ENCODE data around the gene LRRK1.

The LRRK1 gene

GRCh38 chr15:101067660-101068522, 148.7 kb downstream of the LRRK1 start:
- H3K4me3 ChIP-seq (replicated peaks; ENCODE audit: low read depth, low read length): no peak overlapping the region
- H3K27me3 ChIP-seq (replicated peaks; ENCODE audit: control insufficient read depth, insufficient read depth, low read length): no peaks in the 10 kb centered on the region
- TF ChIP-seq CTCF (IDR thresholded peaks at IDR 0.05; ENCODE audit: insufficient read depth, low read length, poor library complexity, severe bottlenecking): no peak
- DNase-seq (ENCODE audit: extremely low read depth, insufficient read length): no peak
- H3K36me3 ChIP-seq (ENCODE audit: control insufficient read depth, insufficient read depth, low read length): peaks cover 67% of the 10 kb centered on the region

DNA sequence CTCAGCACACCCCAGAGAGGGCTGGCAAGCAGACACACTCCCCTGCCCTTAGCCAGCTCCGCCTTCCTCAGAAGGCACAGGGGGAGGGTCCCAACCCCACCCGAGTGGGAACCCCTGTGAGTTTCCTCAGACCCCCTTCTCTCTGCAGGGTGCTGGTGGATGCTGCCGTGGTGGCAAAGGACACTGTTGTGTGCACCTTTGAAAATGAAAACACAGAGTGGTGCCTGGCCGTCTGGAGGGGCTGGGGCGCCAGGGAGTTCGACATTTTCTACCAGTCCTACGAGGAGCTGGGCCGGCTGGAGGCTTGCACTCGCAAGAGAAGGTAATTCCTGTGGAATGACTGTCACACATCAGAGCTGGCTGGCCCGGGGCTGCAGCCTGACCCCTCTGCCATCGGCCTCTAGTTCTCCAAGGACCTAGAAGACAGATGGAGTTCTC, 149.4 kb downstream of the LRRK1 start:
- H3K4me3 ChIP-seq (replicated peaks; ENCODE audit: low read depth, low read length): no peak overlapping the region
- no peaks in the 10 kb centered on the region for H3K27me3 ChIP-seq (replicated peaks; ENCODE audit: control insufficient read depth, insufficient read depth, low read length)
- H3K36me3 ChIP-seq (ENCODE audit: control insufficient read depth, insufficient read depth, low read length): peaks cover 63% of the 10 kb centered on the region

GRCh38 chr15:101068961-101069653, 149.9 kb downstream of the LRRK1 start:
- Histone ChIP-seq H3K4me3 (replicated peaks; ENCODE audit: low read depth, low read length) (no peak overlapping the region), H3K27me3 (replicated peaks; ENCODE audit: control insufficient read depth, insufficient read depth, low read length) (no peaks in the 10 kb centered on the region), H3K36me3 (ENCODE audit: control insufficient read depth, insufficient read depth, low read length) (peaks cover 58% of the 10 kb centered on the region)
- DNase-seq (ENCODE audit: extremely low read depth, insufficient read length): no peak
- no peak for TF ChIP-seq CTCF (IDR thresholded peaks at IDR 0.05; ENCODE audit: insufficient read depth, low read length, poor library complexity, severe bottlenecking)

More for the DNA sequence above, 149.4 kb downstream of the LRRK1 start:
- no peak for DNase-seq (ENCODE audit: extremely low read depth, insufficient read length)
- no peak for TF ChIP-seq CTCF (IDR thresholded peaks at IDR 0.05; ENCODE audit: insufficient read depth, low read length, poor library complexity, severe bottlenecking)

GRCh38 chr15:101069654-101069973, 150.5 kb downstream of the LRRK1 start:
- H3K27me3 ChIP-seq (replicated peaks; ENCODE audit: control insufficient read depth, insufficient read depth, low read length): no peaks in the 10 kb centered on the region
- DNase-seq (ENCODE audit: extremely low read depth, insufficient read length): no peak
- H3K4me3 ChIP-seq (replicated peaks; ENCODE audit: low read depth, low read length): no peak overlapping the region
- H3K36me3 ChIP-seq (ENCODE audit: control insufficient read depth, insufficient read depth, low read length): peaks cover 54% of the 10 kb centered on the region
- no peak for TF ChIP-seq CTCF (IDR thresholded peaks at IDR 0.05; ENCODE audit: insufficient read depth, low read length, poor library complexity, severe bottlenecking)

DNA sequence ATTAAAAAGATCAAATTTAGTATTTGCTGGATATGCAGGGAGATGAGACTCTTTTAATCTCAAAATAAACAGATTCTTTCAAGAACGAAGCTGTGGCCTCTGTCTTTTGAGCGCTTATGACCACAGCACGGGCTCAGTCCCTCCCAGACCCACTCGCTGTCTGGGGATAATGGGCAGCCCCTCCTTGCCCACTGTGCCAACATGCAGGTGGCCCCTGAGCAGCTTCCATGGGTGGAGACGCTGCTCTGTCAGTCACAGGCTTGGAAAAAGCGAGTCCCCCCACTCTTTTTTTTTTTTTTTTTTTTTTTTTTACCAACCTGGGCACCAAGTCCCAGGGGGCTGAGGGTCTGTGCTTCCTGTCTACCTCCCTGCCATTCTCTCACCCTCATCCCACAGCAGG, 150.9 kb downstream of the LRRK1 start:
- H3K4me3 ChIP-seq (replicated peaks; ENCODE audit: low read depth, low read length): no peak overlapping the region
- TF ChIP-seq CTCF (IDR thresholded peaks at IDR 0.05; ENCODE audit: insufficient read depth, low read length, poor library complexity, severe bottlenecking): no peak
- peaks cover 50% of the 10 kb centered on the region for H3K36me3 ChIP-seq (ENCODE audit: control insufficient read depth, insufficient read depth, low read length)
- DNase-seq (ENCODE audit: extremely low read depth, insufficient read length): no peak
- H3K27me3 ChIP-seq (replicated peaks; ENCODE audit: control insufficient read depth, insufficient read depth, low read length): no peaks in the 10 kb centered on the region

Measured in GM06990 (cell line).